Measurements from ENCODE around the gene GRAP. TPM values are rescaled to one million over a fixed set of nuclear protein-coding genes. Genes with fewer than 3 reads are reported as not detected.

Gene GRAP
- total RNA-seq, 4 donors from 2014 or later = 5.5 to 19.8 (median 10.5) TPM

- Histone ChIP-seq H3K36me3 (no peaks in the 10 kb centered on the region), H3K27ac (no peak overlapping the region), H3K9me3 (no peaks in the 10 kb centered on the region), H3K27me3 (no peaks in the 10 kb centered on the region), H3K4me3 (replicated peaks in 1 of 3) (no peak overlapping the region), H3K4me1 (peaks cover 0 to 9% of the 10 kb centered on the region in 2 donors)
- intact Hi-C loops (cut with DNase I) = no loop called here
- WGBS, 2 donors = 67 to 68% methylated on average over 11 to 14 of the region's 14 CpGs
- no peak for TF ChIP-seq CTCF (IDR thresholded peaks at IDR 0.05)
- TF ChIP-seq POLR2A (IDR thresholded peaks at IDR 0.05) = no peak
- DNase-seq = no peak
Observed at GRCh38 chr17:18987862-18988545, 58.8 kb downstream of the GRAP start.

- DNase-seq = no peak
- Histone ChIP-seq H3K4me1 (peaks cover 0 to 3% of the 10 kb centered on the region in 2 donors), H3K9me3 (no peaks in the 10 kb centered on the region), H3K36me3 (no peaks in the 10 kb centered on the region), H3K27me3 (no peaks in the 10 kb centered on the region), H3K4me3 (replicated peaks in 1 of 3) (no peak overlapping the region), H3K27ac (no peak overlapping the region)
- 91 to 92% methylated on average over 9 of the region's 9 CpGs for WGBS, 2 donors
- TF ChIP-seq CTCF (IDR thresholded peaks at IDR 0.05) (no peak), POLR2A (IDR thresholded peaks at IDR 0.05) (no peak)
- intact Hi-C loops (cut with DNase I) = no loop called here
Observed at GRCh38 chr17:18987230-18987610, 59.5 kb downstream of the GRAP start.

- DNase-seq = no peak
- H3K27me3 ChIP-seq = no peaks in the 10 kb centered on the region
- 84 to 94% methylated on average over 13 to 19 of the region's 21 CpGs for WGBS, 2 donors
- intact Hi-C loops (cut with DNase I) = no loop called here
- TF ChIP-seq POLR2A (IDR thresholded peaks at IDR 0.05) (no peak), CTCF (IDR thresholded peaks at IDR 0.05) (no peak)
- H3K4me3 ChIP-seq (replicated peaks in 1 of 3) = no peak overlapping the region
- H3K9me3 ChIP-seq = no peaks in the 10 kb centered on the region
- H3K36me3 ChIP-seq = no peaks in the 10 kb centered on the region
- no peak overlapping the region for H3K27ac ChIP-seq
- no peaks in the 10 kb centered on the region for H3K4me1 ChIP-seq
Observed at GRCh38 chr17:18986541-18987229, 60.1 kb downstream of the GRAP start.

GRCh38 chr17:18985475-18985874 lies 61.3 kb downstream of the GRAP start:
- Histone ChIP-seq H3K36me3 (no peaks in the 10 kb centered on the region), H3K4me1 (no peaks in the 10 kb centered on the region), H3K27ac (no peak overlapping the region), H3K27me3 (no peaks in the 10 kb centered on the region), H3K4me3 (replicated peaks in 1 of 3) (no peak overlapping the region), H3K9me3 (no peaks in the 10 kb centered on the region)
- intact Hi-C loops (cut with DNase I) = no loop called here
- TF ChIP-seq CTCF (IDR thresholded peaks at IDR 0.05) = no peak
- TF ChIP-seq POLR2A (IDR thresholded peaks at IDR 0.05) = no peak
- no peak for DNase-seq
- WGBS, 2 donors = 97 to 99% methylated on average over 8 to 9 of the region's 9 CpGs
